ENCODE data around the gene GDF9.

Gene GDF9

GRCh38 chr5:132815454-132815853 is 50.8 kb downstream of the GDF9 start:
- no peak for DNase-seq

- DNase-seq, result no peak
Observed at GRCh38 chr5:132814503-132815294, 51.6 kb downstream of the GDF9 start.

GRCh38 chr5:132813599-132814502 is 52.4 kb downstream of the GDF9 start:
- DNase-seq, result no peak

GRCh38 chr5:132812781-132813598 is 53.3 kb downstream of the GDF9 start, which contains the start of gene SOWAHA:
SOWAHA (plus strand) TSS chr5:132813302; CDS start chr5:132813622, 320 bp downstream.
- DNase-seq, result peak; percentile 4

- DNase-seq, result peak; percentile 1
Observed at GRCh38 chr5:132812123-132812765, 54.0 kb downstream of the GDF9 start.

Data from DMS79 (cell line).